Stimulated activated CD8-positive, alpha-beta memory T cell treated with anti-CD3 and anti-CD28 coated beads, Interleukin-4, amount 100 ng/mL, for 24 hours (primary cell): ENCODE data around the gene TMEM258.
A peak's percentile ranks its signal among the peaks of the same experiment; 100 is the strongest.

Experiments used
- DNase-seq: peaks from one replicate; pipeline ENCODE4 v3.0.0-alpha.2; 2020; ENCODE audit warnings: low read depth

Gene TMEM258

GRCh38 chr11:61792310-61793082 lies at the start of gene TMEM258, which contains the start of gene FEN1:
Gene TMEM258 (minus strand): TSS chr11:61792599. CDS start chr11:61792558, 41 bp downstream.
Gene FEN1 (plus strand): TSS chr11:61792911. CDS start chr11:61795362, 2,451 bp downstream.
- peak; percentile 81 for DNase-seq

DNA sequence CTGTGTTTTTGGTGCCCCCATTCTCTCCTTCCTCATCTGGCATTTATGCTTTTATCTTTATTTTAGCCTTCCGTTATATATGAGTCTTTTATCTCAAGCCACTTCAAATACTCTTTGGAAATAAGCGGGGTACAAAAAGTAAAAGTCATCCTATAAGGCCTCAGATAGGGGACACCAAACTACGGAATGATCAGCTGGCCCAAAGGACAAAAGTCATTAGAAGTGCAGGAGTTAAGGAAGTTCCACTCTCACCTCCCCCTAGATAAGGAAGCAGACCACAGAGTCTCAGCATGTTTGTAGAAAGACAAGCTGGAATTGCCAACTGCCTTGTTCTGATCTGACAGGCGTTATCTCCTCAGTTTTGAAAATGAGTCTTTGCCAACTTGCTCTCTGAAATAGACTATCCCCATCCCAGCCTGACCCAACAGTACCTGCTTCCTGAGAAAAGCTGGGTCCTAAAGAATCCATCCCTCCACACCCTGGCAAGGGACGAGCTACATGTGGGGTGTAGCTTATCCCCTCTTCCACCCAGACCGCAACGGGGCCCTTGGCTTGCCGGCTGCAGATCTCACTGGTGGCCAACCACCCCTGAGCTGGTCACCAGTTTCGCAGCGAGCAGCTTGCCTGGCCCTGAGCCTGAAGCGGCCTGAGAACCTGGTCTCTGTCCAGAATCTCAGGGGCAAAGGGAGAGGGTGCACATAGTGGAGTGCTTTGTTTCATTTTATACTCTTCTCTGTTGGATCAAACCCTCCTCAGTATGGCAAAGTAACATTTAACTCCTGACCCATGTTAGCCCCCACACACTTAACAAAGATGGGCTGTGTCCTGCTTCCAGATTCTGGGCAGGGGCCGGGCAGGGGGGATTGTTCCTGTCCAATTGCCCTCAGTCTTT lies 49.5 kb upstream of the TMEM258 start:
- DNase-seq: no peak

DNA sequence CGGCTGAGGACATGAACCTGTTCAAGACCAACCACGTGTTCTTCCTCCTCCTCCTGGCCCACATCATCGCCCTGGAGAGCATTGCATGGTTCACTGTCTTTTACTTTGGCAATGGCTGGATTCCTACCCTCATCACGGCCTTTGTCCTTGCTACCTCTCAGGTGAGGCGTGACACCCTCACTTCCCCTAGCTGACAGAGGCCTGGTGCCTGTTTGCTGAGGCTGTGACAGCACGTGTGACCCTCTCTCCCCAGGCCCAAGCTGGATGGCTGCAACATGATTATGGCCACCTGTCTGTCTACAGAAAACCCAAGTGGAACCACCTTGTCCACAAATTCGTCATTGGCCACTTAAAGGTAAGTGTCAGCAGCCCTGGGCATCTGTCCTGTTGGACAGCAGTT lies 48.0 kb upstream of the TMEM258 start:
- no peak for DNase-seq

- no peak for DNase-seq
These were observed 47.3 kb upstream of the TMEM258 start for GRCh38 chr11:61839742-61840141.

GRCh38 chr11:61838921-61839320 lies 46.5 kb upstream of the TMEM258 start:
- no peak for DNase-seq

DNA sequence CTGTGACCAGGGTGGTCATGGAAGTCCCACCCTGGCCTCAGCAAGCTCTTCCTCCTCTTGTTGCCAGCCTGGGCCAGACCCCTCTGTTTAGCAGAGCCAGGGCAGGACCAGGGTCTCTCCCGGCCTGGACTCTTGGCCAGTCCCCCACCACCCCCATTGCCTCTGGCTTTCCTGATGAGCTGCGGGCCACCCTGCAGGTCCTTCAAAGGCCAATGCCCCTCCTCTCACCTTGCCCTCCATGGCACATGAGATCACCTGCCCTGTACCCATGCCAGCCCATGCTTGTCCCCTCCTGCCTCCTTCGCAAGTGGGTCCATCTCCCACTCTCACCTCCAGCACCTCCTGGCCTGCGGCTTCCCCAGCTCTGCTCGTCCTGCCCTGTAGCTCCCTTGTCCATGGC lies 46.1 kb upstream of the TMEM258 start:
- no peak for DNase-seq

- DNase-seq: no peak
These were observed 45.1 kb upstream of the TMEM258 start for GRCh38 chr11:61837411-61838005.

GRCh38 chr11:61836193-61836592 lies 43.8 kb upstream of the TMEM258 start:
- no peak for DNase-seq

- no peak for DNase-seq
These were observed 42.1 kb upstream of the TMEM258 start for GRCh38 chr11:61834278-61835048.

GRCh38 chr11:61833926-61834277 lies 41.5 kb upstream of the TMEM258 start:
- DNase-seq: no peak

DNA sequence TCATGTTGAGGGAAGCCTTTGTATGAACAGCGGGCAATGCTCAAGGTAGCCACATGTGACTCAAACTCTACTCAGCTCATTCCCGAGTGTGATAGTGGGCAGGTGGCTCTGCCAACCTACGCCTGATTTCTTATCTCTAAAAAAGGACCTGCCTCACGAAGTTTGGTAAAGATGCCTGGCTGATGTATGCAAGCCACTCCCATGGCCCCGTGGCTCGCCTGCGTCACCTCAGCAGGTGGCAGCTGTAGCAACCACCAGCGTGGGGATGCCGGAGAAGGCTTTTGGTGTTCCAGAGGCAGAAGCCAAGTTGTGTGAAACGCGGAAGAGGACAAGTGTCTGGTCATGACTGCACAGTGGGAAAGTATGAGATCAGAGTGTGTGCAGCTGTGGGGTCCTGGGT lies 41.1 kb upstream of the TMEM258 start:
- no peak for DNase-seq

GRCh38 chr11:61832754-61833153 lies 40.4 kb upstream of the TMEM258 start:
- no peak for DNase-seq

GRCh38 chr11:61832207-61832606 lies 39.8 kb upstream of the TMEM258 start:
- no peak for DNase-seq

DNA sequence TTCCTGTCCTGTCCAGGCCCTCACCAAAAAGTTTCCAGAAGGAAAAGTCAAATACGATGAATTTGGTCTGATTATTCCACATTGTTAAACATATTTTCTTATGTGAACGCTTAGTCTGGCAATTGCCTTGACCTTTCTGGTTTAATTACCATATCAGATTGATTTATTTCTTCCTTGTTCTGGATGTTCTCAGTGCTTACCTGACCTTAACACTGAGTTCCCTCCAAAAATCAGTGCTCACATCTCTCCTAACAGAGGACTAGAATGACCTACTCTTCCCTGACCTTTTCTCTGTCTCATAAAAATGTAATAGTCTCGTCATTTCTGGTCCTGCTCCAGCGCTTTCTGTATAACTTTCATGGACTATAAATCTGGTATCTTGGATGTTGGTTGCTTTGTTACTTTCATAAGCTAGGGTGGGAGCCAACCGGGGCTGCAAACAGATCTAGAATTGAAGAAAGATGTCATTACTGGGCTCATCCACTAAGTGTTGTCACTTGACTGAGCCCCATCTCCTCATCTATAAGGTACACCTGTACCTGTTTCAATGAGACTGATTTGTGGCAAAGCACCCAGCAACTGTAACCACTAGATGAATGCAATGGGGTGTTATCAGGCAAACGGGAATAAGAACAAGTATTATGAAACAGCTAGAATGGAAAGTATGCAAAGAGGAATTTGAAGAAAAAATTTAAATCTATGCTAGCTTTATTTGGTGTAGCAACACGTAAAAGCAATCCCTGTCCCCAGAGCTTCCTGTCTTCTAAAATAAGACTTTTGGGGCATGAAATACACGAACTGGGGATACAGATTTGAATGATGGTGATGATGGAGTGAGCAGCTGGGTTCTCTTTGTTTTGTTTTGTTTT lies 38.1 kb upstream of the TMEM258 start:
- DNase-seq: no peak

DNA sequence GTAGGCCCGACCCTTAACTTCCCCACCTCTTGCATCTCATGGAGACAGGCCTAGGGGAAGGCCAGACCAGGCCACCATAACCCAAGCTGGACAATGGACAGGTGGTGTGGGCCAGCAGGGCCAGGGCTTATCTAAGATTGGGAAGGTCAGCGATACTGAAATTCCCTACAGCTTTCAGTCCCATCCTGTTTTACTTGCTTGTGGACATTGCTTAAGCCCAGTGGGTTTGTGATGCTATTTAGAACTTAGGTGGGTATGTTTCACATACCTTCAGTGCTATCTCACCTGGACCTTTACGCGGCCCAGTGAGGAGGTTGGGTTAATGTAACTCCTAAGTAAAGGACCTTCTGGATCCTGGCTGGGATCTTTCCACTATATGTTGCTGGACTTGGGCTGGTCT lies 37.4 kb upstream of the TMEM258 start:
- DNase-seq: no peak

GRCh38 chr11:61828629-61829407 lies 36.4 kb upstream of the TMEM258 start:
- no peak for DNase-seq

DNA sequence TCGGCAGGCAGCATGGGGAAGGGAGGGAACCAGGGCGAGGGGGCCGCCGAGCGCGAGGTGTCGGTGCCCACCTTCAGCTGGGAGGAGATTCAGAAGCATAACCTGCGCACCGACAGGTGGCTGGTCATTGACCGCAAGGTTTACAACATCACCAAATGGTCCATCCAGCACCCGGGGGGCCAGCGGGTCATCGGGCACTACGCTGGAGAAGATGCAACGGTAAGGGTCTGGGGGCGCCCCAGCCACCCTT lies 35.9 kb upstream of the TMEM258 start:
- DNase-seq: no peak

DNA sequence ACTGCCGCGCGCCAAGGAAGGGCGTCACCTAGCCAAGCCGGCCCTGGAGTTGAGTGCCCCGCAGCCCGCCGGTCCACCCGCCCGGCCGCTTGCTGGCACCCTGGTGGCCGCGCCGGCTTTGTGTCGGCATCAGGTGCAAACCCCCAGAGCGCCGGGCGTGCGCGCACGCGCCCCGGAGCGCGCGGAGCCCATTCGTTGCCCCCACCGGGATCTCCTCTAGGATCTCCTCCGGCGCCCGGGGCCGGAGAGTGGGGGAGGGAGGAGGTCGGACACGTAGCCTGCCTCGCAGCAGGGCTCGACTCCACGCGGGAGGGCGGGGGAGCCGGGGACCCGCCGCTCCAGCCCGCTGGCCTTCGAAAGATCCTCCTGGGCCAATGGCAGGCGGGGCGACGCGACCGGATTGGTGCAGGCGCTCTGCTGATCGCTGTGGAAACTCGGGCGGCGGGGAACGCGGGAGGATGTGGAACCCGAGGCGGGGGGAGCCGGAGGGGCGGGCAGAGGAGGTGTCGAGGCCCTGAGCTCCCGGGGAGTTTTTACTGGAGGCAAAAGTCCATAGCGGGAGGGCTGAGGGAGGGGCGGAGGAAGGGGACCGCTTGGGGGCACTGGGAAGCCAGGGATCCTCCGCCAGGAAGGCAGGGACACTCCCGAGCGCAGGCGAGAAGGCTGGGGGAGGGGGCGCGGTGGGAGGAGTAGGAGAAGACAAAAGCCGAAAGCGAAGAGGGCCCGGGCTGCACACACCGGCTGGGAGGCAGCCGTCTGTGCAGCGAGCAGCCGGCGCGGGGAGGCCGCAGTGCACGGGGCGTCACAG lies 35.4 kb upstream of the TMEM258 start, which contains the start of gene FADS2:
Gene FADS2 (plus strand): TSS at position 730 of the 808 bp plus-strand sequence. CDS start 91 bp downstream, outside the sequence.
- peak; percentile 62 for DNase-seq

DNA sequence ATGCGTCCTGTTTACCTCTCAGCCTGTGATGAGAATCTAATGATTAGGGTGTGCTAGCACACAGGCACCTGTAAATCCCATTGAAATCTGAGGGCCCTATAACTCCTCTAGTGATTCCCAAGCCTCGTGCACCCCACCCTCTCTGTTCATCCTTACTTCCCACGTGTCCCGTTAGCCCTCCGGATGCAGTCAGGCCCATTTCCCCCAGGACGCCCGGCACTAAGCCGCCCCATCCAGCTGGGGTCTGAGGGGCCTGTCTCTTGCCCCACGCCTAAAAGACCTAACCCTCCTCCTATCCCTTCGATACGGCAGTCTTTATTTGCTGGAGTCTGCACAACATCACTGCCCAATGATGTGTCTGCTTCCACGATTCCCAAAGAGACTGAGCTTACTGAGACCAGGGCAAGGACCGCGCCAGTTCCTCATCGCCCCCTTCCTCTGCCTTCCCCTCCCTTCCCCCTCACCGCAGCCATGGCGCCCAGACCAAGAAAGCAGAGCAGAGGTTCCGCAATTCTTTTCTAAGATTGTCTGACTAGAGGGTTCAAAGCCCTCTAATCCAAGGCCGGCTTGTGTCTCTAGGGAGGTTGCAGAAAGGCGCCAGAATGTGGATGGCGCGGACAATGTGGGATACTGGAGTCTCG lies 34.7 kb upstream of the TMEM258 start:
- no peak for DNase-seq
